Tibial artery (tissue), 4 donors: Measurements from ENCODE around the gene CDK17.
"Not testable (repeated sequence)": the region's sequence is repeated elsewhere in the genome, so short reads cannot be mapped to it uniquely, and the experiment has no call there.

Experiments
- DNase-seq, 2 donors: peaks; one replicate each; pipeline ENCODE4 v3.0.0-alpha.2; 2019
- H3K27ac ChIP-seq, 2 donors: fragments of 200-600 bp; sonication (generic) in 1 of 2; 1 replicate in 1 of 2; 2 replicates in 1 of 2; pipeline ENCODE4 v1.5.1; 2018 to 2019; ENCODE audit warnings: mild to moderate bottlenecking in 1 of 2
- H3K27me3 ChIP-seq, 2 donors: fragments of 200-600 bp; sonication (generic) in 1 of 2; one replicate each; pipeline versions ENCODE4 v1.5.1 to v1.6.0; 2016 to 2019
- H3K36me3 ChIP-seq, 3 donors: fragments of 200-600 bp; sonication (generic) in 2 of 3; one replicate each; pipeline ENCODE4 v1.5.1; 2016 to 2019; ENCODE audit warnings: mild to moderate bottlenecking in 2 of 3
- H3K4me1 ChIP-seq, 4 donors: fragments of 200-600 bp; sonication (generic) in 2 of 4; 1 replicate in 3 of 4; 2 replicates in 1 of 4; pipeline ENCODE4 v1.5.1; 2016 to 2019
- H3K4me3 ChIP-seq, 2 donors: fragments of 200-600 bp; sonication (generic) in 1 of 2; 1 replicate in 1 of 2; 2 replicates in 1 of 2; pipeline ENCODE4 v1.5.1; 2018 to 2019; ENCODE audit warnings: mild to moderate bottlenecking in 2 of 2
- H3K9me3 ChIP-seq, 3 donors: fragments of 200-600 bp; sonication (generic) in 1 of 3; one replicate each; pipeline ENCODE4 v1.5.1; 2016 to 2019
- intact Hi-C: fragments of 100-400 bp; cut with DNase I; formaldehyde crosslinking; loops from one replicate; pipeline ENCODE4 v1.15.0; 2023; ENCODE audit warnings: low total_unique reads
- TF ChIP-seq, protein P1 (sequence below), 2 experiments: fragments of 200-600 bp in 1 of 2; fragments of 450-650 bp in 1 of 2; IDR thresholded peaks; one replicate each; pipeline ENCODE4 v1.5.1; 2017 to 2019; ENCODE audit warnings: antibody characterized with exemption in 2 of 2, mild to moderate bottlenecking in 1 of 2, moderate library complexity in 1 of 2

Gene CDK17

DNA sequence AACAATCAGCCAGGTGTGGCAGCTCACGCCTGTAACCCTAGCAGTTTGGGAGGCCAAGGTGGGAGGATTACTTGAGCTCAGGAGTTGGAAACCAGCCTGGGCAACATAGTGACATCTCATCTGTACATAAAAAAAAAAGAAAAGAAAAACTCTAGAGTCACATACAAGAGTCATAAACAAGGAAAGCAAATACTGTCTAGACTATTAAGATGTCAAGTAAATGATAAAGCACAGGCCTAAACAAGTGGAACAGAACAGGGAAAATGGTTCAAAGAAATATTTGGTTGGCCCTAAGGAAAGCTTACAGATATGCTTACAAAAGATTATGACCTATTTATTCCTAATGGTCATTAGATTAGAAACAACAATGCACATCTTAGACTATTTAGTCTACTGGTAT, 12.3 kb downstream of the CDK17 start:
- H3K36me3 ChIP-seq = no peaks in the 10 kb centered on the region
- H3K27ac ChIP-seq = no peak overlapping the region
- peaks cover 0 to 9% (median 2%) of the 10 kb centered on the region in 4 donors for H3K4me1 ChIP-seq
- DNase-seq = no peak
- H3K9me3 ChIP-seq = no peaks in the 10 kb centered on the region
- intact Hi-C loops = no loop called here
- TF ChIP-seq, protein P1, sequence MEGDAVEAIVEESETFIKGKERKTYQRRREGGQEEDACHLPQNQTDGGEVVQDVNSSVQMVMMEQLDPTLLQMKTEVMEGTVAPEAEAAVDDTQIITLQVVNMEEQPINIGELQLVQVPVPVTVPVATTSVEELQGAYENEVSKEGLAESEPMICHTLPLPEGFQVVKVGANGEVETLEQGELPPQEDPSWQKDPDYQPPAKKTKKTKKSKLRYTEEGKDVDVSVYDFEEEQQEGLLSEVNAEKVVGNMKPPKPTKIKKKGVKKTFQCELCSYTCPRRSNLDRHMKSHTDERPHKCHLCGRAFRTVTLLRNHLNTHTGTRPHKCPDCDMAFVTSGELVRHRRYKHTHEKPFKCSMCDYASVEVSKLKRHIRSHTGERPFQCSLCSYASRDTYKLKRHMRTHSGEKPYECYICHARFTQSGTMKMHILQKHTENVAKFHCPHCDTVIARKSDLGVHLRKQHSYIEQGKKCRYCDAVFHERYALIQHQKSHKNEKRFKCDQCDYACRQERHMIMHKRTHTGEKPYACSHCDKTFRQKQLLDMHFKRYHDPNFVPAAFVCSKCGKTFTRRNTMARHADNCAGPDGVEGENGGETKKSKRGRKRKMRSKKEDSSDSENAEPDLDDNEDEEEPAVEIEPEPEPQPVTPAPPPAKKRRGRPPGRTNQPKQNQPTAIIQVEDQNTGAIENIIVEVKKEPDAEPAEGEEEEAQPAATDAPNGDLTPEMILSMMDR (IDR thresholded peaks at IDR 0.05) = no peak
- H3K27me3 ChIP-seq = no peaks in the 10 kb centered on the region
- H3K4me3 ChIP-seq = no peak overlapping the region

DNA sequence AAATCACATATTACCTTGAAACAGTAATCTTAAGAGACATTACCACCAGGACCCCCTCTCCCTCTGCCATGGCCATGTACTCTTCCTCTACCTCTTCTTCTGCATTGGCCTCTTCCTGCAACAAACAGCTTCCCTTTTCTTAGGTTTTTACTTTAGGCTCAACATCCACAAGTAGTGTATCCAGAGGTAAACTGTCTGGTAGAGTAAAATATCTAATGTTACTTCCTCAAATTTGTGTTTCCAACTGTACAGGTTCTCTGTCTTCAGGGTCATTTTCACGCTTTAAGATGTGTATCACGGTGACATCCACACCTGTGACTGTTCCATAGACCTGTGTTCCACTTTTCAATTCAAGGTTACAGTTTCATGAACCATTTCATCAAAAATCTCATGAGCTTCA, 13.4 kb downstream of the CDK17 start:
- Histone ChIP-seq H3K27ac (no peak overlapping the region), H3K36me3 (no peaks in the 10 kb centered on the region), H3K27me3 (no peaks in the 10 kb centered on the region), H3K4me3 (no peak overlapping the region), H3K4me1 (peaks cover 0 to 9% (median 2%) of the 10 kb centered on the region in 4 donors), H3K9me3 (no peaks in the 10 kb centered on the region)
- intact Hi-C loops = no loop called here
- DNase-seq = no peak
- TF ChIP-seq, protein P1 (IDR thresholded peaks at IDR 0.05) = no peak

DNA sequence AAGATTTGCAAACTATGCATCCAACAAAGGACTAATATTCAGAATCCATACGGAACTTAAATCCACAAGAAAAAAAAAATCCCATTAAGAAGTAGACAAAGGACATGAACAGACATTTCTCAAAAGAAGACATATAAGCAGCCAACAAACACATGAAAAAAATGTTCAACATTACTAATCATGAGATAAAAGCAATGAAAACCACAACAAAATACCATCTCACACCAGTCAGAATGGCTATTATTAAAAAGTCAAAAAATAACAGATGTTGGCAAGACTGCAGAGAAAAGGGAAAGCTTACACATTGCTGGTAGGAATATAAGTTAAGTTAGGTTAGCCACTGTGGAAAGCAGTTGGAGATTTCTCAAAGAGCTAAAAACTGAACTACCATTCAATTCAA, 16.2 kb downstream of the CDK17 start:
- no peaks in the 10 kb centered on the region for H3K27me3 ChIP-seq
- H3K4me1 ChIP-seq = peaks cover 0 to 9% (median 2%) of the 10 kb centered on the region in 4 donors
- H3K4me3 ChIP-seq = no peak overlapping the region
- H3K27ac ChIP-seq = no peak overlapping the region
- intact Hi-C loops = no loop called here
- H3K9me3 ChIP-seq = no peaks in the 10 kb centered on the region
- TF ChIP-seq, protein P1 (IDR thresholded peaks at IDR 0.05) = no peak
- H3K36me3 ChIP-seq = no peaks in the 10 kb centered on the region
- no peak for DNase-seq

DNA sequence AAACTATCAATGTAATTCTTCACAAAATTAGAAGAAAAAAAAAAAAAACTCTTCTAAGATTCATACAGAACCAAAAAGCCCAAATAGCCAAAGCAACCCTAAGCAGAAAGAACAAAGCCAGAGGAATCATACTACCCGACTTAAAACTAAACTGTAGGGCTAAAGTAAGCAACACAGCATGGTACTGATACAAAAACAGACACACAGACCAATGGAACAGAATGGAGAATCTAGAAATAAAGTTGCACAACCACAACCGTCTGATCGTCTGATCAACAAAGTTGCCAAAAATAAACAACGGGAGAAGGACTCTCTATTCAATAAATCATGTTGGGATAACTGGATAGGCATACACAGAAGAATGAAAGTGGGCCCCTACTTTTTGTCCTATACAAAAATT, 16.9 kb downstream of the CDK17 start:
- Histone ChIP-seq H3K27me3 (no peaks in the 10 kb centered on the region), H3K4me3 (no peak overlapping the region), H3K36me3 (no peaks in the 10 kb centered on the region), H3K27ac (no peak overlapping the region), H3K9me3 (no peaks in the 10 kb centered on the region), H3K4me1 (peaks cover 0 to 9% (median 2%) of the 10 kb centered on the region in 4 donors)
- intact Hi-C loops = no loop called here
- no peak for DNase-seq
- TF ChIP-seq, protein P1 (IDR thresholded peaks at IDR 0.05) = no peak

DNA sequence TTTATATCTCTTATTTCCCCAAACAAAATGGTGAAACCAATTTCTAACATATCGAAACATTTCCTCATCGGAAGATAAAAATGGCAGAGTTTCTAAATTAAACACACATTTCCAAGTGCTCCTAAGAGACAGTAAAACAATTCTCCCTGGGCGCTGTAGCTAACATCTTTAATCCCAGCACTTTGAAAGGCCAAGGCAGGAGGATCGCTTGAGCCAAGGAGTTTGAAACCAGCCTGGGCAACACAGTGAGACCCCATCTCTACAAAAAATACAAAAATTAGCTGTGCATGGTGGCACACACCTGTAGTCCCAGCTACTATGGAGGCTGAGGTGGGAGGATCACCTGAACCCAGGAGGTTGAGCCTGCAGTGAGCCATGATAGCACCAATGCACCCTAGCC, 20.5 kb downstream of the CDK17 start:
- DNase-seq, H3K27me3 ChIP-seq, H3K27ac ChIP-seq, H3K9me3 ChIP-seq, intact Hi-C loops, H3K36me3 ChIP-seq, H3K4me3 ChIP-seq: not testable (repeated sequence)
- peaks cover 0 to 24% (median 6%) of the 10 kb centered on the region in 4 donors for H3K4me1 ChIP-seq

DNA sequence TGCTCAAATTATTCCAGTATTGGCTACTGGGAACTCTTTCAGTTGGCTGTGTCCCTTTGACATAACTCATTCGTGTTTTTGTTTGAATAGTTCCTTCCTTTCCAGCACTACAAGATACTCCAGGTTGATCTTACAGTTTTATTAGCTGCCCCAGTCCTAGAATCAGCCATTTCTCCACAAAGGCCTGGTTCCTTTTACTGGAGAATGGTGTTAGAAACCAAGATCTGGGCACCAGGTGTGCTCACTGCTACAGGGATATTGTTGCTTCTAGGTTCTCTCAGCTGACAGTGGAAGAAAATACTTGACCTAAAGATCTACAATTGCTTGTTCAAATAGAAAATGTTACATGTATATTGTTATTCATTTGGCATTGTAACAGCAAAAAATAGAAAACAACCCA, 21.9 kb downstream of the CDK17 start:
- Histone ChIP-seq H3K27ac (no peak overlapping the region), H3K4me3 (no peak overlapping the region), H3K27me3 (no peaks in the 10 kb centered on the region), H3K4me1 (peaks cover 0 to 21% (median 6%) of the 10 kb centered on the region in 4 donors), H3K9me3 (no peaks in the 10 kb centered on the region), H3K36me3 (no peaks in the 10 kb centered on the region)
- DNase-seq = no peak
- TF ChIP-seq, protein P1 (IDR thresholded peaks at IDR 0.05) = no peak
- intact Hi-C loops = no loop called here
